Thyroid gland (tissue), 4 donors: ENCODE data around the gene POLR1C. TPM values are rescaled to one million over a fixed set of nuclear protein-coding genes. Genes with fewer than 3 reads are reported as not detected.
A peak's percentile ranks its signal among the peaks of the same experiment; 100 is the strongest.

Experiments used
- DNase-seq, 2 donors: peaks; one replicate each; pipeline ENCODE4 v3.0.0-alpha.2; 2019
- H3K27ac ChIP-seq, 3 donors: fragments of 200-600 bp; sonication (generic); 1 replicate in 2 of 3; 2 replicates in 1 of 3; pipeline ENCODE4 v1.5.1; 2016 to 2019; ENCODE audit warnings: mild to moderate bottlenecking in 1 of 3, moderate library complexity in 1 of 3
- H3K27me3 ChIP-seq: fragments of 200-600 bp; sonication (generic); one replicate; pipeline ENCODE4 v1.5.1; 2019
- H3K36me3 ChIP-seq, 2 donors: fragments of 200-600 bp; sonication (generic); one replicate each; pipeline ENCODE4 v1.5.1; 2016 to 2019
- H3K4me1 ChIP-seq, 2 donors: fragments of 200-600 bp; sonication (generic); one replicate each; pipeline ENCODE4 v1.5.1; 2017 to 2019
- H3K4me3 ChIP-seq, 3 donors: fragments of 200-600 bp; sonication (generic); replicated peaks in 1 of 3; 1 replicate in 2 of 3; 2 replicates in 1 of 3; pipeline ENCODE4 v1.5.1; 2016; ENCODE audit warnings: mild to moderate bottlenecking in 1 of 3
- H3K9me3 ChIP-seq: fragments of 200-600 bp; sonication (generic); one replicate; pipeline ENCODE4 v1.5.1; 2017
- POLR2A ChIP-seq, 2 donors: fragments of 450-650 bp; IDR thresholded peaks; one replicate each; pipeline ENCODE4 v1.6.1; 2017; ENCODE audit warnings: antibody characterized with exemption in 2 of 2, mild to moderate bottlenecking in 2 of 2, moderate library complexity in 1 of 2
- WGBS, 2 donors: methylation state at CpG; one replicate each; pipeline ENCODE4 v1.1.5; 2017; 5-methylcytosine and 5-hydroxymethylcytosine counted together
- intact Hi-C: fragments of 100-400 bp; cut with DNase I; formaldehyde crosslinking; loops from one replicate; pipeline ENCODE4 v1.15.1; 2023
- total RNA-seq, 4 donors: library from RNA; depleted of rRNA; stranded (reverse); fragments of >200 nt; gene quantifications; one replicate each; pipeline ENCODE4 v1.2.3, GENCODE V29; 2016
- TF ChIP-seq, protein P1 (sequence below), 6 experiments: fragments of 200-600 bp in 3 of 6; fragments of 450-650 bp in 3 of 6; sonication (generic) in 3 of 6; IDR thresholded peaks; one replicate each; pipeline ENCODE4 v1.5.1; 2016 to 2019; ENCODE audit warnings: antibody characterized with exemption in 6 of 6, mild to moderate bottlenecking in 2 of 6, inconsistent platforms in 1 of 6, moderate library complexity in 1 of 6

POLR1C gene
- total RNA-seq, 4 donors from 2014 or later: 27.6 to 41.9 (median 38.2) TPM

DNA sequence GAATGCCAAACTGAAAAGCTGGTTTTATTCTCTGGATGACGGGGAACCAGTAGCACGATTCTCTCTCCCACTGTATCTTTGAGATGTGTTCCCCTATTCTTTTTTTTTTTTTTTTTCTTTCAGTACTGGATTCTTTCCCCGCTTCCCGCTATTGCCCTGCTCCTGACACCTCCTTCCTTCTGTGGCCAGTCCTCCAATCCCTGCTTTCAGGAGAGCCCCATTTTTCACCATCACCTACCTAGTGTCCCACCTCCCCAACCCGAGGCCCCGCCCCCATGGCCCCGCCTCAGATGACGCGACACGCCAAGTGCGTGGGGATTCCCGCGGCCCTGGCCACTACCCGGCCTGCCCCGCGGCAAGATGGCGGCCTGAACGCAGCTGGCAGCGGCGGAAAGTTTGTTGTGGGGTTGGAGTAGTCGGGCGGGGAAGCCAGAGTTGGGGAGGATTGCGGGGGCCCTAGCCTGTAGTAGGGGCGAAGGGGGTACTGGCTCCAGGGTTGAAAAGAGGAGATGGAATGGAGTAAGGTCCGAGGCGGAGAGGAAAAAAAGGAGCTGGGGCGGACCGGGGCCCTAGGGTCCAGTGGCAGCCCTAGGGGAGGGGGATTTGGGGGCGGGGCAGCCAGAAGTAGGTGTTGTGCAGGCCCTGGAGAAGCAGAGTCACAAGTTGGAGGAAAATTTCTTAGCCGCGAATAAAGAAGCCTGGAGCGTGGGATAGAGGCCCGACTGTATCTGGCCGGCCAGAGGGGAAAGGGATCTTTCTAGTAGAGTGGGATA lies 39.5 kb upstream of the POLR1C start, which contains the start of gene TJAP1:
Gene TJAP1, plus strand, starts transcription at position 336 of the 773 bp plus-strand sequence. CDS start 21,432 bp downstream, outside the sequence.
- Histone ChIP-seq H3K4me3 (peak within 1 kb of the TSS; percentile 21 to 47 (median 22)), H3K36me3 (no peaks in the 10 kb centered on the region), H3K4me1 (peaks cover 9 to 14% of the 10 kb centered on the region in 2 donors), H3K9me3 (no peaks in the 10 kb centered on the region), H3K27ac (peak within 1 kb of the TSS in 2 of 3 donors; percentile 27 to 80), H3K27me3 (no peaks in the 10 kb centered on the region)
- TF ChIP-seq, protein P1, sequence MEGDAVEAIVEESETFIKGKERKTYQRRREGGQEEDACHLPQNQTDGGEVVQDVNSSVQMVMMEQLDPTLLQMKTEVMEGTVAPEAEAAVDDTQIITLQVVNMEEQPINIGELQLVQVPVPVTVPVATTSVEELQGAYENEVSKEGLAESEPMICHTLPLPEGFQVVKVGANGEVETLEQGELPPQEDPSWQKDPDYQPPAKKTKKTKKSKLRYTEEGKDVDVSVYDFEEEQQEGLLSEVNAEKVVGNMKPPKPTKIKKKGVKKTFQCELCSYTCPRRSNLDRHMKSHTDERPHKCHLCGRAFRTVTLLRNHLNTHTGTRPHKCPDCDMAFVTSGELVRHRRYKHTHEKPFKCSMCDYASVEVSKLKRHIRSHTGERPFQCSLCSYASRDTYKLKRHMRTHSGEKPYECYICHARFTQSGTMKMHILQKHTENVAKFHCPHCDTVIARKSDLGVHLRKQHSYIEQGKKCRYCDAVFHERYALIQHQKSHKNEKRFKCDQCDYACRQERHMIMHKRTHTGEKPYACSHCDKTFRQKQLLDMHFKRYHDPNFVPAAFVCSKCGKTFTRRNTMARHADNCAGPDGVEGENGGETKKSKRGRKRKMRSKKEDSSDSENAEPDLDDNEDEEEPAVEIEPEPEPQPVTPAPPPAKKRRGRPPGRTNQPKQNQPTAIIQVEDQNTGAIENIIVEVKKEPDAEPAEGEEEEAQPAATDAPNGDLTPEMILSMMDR (IDR thresholded peaks at IDR 0.05): no peak
- peak in 1 of 2 donors; percentile 77 for TF ChIP-seq POLR2A (IDR thresholded peaks at IDR 0.05)
- peak; percentile 92 to 93 for DNase-seq
- intact Hi-C loops: no loop called here
- 1 to 2% methylated on average over 34 of the region's 34 CpGs for WGBS, 2 donors

DNA sequence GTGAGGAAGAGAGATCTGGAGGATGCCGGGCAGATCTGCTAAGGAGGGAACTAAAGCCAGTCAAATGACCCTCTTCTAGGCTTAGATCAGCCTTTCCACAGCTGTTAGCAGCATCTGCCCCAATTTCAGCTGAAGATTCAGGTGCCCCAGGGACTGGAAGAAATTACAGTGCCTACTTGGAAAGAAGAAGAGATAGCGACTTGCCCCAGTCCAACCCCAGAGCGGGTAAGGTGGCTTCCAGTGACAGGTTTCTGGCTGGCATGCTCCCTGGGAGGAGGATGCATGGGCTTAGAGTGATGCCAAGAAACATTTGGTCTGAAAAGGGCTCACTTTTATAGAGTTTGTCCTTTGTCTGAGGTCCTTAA lies 38.9 kb upstream of the POLR1C start:
- H3K27me3 ChIP-seq: no peaks in the 10 kb centered on the region
- 27 to 40% methylated on average over 3 of the region's 3 CpGs for WGBS, 2 donors
- intact Hi-C loops: no loop called here

DNA sequence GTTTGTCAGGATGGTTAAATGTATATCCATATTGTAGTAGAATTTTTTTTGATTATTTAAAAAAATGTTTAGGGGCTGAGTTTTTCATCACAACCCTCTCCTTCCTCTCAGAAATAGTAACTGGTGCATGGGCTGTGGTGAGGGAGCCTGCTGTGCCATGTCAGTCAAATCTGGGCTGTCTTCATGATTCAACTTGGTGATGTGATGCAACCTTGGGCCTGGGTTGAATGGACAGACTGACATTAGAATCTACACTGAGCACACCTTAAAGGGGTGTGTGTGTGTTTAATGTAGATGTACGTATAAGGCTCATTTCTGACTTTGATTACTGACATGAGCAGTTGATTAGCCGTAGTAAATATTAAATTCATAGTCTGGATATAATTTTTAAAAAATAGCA lies 35.8 kb upstream of the POLR1C start:
- Histone ChIP-seq H3K9me3 (no peaks in the 10 kb centered on the region), H3K27ac (no peak overlapping the region), H3K27me3 (no peaks in the 10 kb centered on the region), H3K4me3 (no peak overlapping the region), H3K36me3 (no peaks in the 10 kb centered on the region), H3K4me1 (peaks cover 9 to 14% of the 10 kb centered on the region in 2 donors)
- DNase-seq: no peak
- intact Hi-C loops: no loop called here
- WGBS, 2 donors: 89 to 95% methylated on average over 2 of the region's 2 CpGs
- TF ChIP-seq, protein P1 (IDR thresholded peaks at IDR 0.05): no peak
- TF ChIP-seq POLR2A (IDR thresholded peaks at IDR 0.05): no peak

More for the DNA sequence above, 38.9 kb upstream of the POLR1C start:
- DNase-seq: no peak
- Histone ChIP-seq H3K4me1 (peaks cover 9 to 14% of the 10 kb centered on the region in 2 donors), H3K9me3 (no peaks in the 10 kb centered on the region), H3K27ac (peak overlapping the region in 2 of 3 donors; percentile 27 to 80), H3K4me3 (peak overlapping the region; percentile 21 to 47 (median 22)), H3K36me3 (no peaks in the 10 kb centered on the region)
- no peak for TF ChIP-seq POLR2A (IDR thresholded peaks at IDR 0.05)
- TF ChIP-seq, protein P1 (IDR thresholded peaks at IDR 0.05): no peak

DNA sequence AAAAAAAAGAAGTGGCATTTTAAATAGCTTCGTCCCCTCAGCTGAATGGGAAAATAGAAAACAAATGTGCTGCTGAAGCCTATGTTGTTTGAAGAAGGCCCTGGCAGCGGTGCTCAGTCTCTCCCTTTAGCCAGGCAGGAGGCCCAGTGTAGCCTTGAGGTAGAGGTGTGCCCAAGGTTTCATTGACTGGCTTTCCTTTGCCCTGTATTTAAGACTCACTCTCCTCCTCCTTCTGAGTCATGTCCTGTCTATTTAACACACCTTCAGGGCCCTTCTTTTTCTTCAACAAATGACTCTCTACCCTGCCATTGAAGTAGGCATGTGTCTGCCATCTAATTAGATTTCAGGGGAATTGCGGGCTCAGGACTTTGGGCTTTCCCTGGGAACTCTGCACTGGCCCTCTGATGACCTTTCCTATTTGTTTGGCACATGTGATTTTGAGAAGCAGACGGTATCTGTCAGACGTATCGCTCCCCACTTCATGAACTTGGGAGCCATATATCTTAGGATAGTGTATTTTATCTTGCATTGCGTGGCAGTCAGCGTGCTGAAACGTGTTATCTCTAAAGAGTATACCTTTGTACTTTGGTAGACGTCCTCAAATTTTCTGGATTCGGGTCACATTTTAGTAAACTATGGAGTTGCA lies 35.2 kb upstream of the POLR1C start:
- intact Hi-C loops: no loop called here
- Histone ChIP-seq H3K27me3 (no peaks in the 10 kb centered on the region), H3K36me3 (no peaks in the 10 kb centered on the region), H3K27ac (no peak overlapping the region), H3K4me3 (no peak overlapping the region), H3K9me3 (no peaks in the 10 kb centered on the region), H3K4me1 (peaks cover 9 to 14% of the 10 kb centered on the region in 2 donors)
- WGBS, 2 donors: 94% methylated on average over 11 of the region's 11 CpGs
- no peak for DNase-seq
- TF ChIP-seq, protein P1 (IDR thresholded peaks at IDR 0.05): no peak
- TF ChIP-seq POLR2A (IDR thresholded peaks at IDR 0.05): no peak
